Tibial nerve (tissue), 4 donors: ENCODE measurements around the gene AP3D1. TPM values are rescaled to one million over a fixed set of nuclear protein-coding genes. Genes with fewer than 3 reads are reported as not detected.

ENCODE experiments used
- DNase-seq, 2 donors: peaks; one replicate each; pipeline ENCODE4 v3.0.0-alpha.2; 2019; ENCODE audit warnings: low spot score in 2 of 2
- H3K27ac ChIP-seq, 4 donors: fragments of 200-600 bp; sonication (generic) in 3 of 4; one replicate each; pipeline ENCODE4 v1.5.1; 2017 to 2019; ENCODE audit warnings: mild to moderate bottlenecking in 1 of 4
- H3K27me3 ChIP-seq, 2 donors: fragments of 200-600 bp; sonication (generic) in 1 of 2; one replicate each; pipeline versions ENCODE4 v1.5.1 to v1.6.0; 2017 to 2019
- H3K36me3 ChIP-seq, 3 donors: fragments of 200-600 bp; sonication (generic); one replicate each; pipeline ENCODE4 v1.5.1; 2018 to 2019
- H3K4me1 ChIP-seq, 4 donors: fragments of 200-600 bp; sonication (generic) in 3 of 4; one replicate each; pipeline ENCODE4 v1.5.1; 2017 to 2019
- H3K4me3 ChIP-seq, 4 donors: fragments of 200-600 bp; sonication (generic) in 3 of 4; one replicate each; pipeline ENCODE4 v1.5.1; 2017 to 2019; ENCODE audit warnings: mild to moderate bottlenecking in 1 of 4, moderate library complexity in 1 of 4
- H3K9me3 ChIP-seq, 4 donors: fragments of 200-600 bp; sonication (generic) in 3 of 4; one replicate each; pipeline ENCODE4 v1.5.1; 2017 to 2019
- CTCF ChIP-seq, 5 experiments: fragments of 200-600 bp in 3 of 5; fragments of 450-650 bp in 2 of 5; sonication (generic) in 3 of 5; IDR thresholded peaks; one replicate each; pipeline ENCODE4 v1.5.1; 2016 to 2019; ENCODE audit warnings: antibody characterized with exemption in 5 of 5, mild to moderate bottlenecking in 3 of 5, moderate library complexity in 2 of 5
- EP300 ChIP-seq, 2 donors: sonication (generic); formaldehyde crosslinking; IDR thresholded peaks; one replicate each; pipeline ENCODE4 v1.6.1; 2017; ENCODE audit warnings: antibody characterized with exemption in 2 of 2, mild to moderate bottlenecking in 1 of 2
- POLR2A ChIP-seq, 2 donors: fragments of 450-650 bp; IDR thresholded peaks; one replicate each; pipeline ENCODE4 v1.6.1; 2017; ENCODE audit warnings: antibody characterized with exemption in 2 of 2, mild to moderate bottlenecking in 2 of 2, moderate library complexity in 2 of 2
- WGBS, 2 donors: methylation state at CpG; one replicate each; pipeline ENCODE4 v1.1.5; 2018; 5-methylcytosine and 5-hydroxymethylcytosine counted together
- total RNA-seq, 4 donors: library from RNA; depleted of rRNA; stranded (reverse); fragments of >200 nt; gene quantifications; one replicate each; pipeline ENCODE4 v1.1.0, GENCODE V29; 2016

Gene AP3D1
- total RNA-seq, 4 donors from 2014 or later = 75.2 to 127 (median 83.3) TPM

- no peak for DNase-seq
- TF ChIP-seq CTCF (IDR thresholded peaks at IDR 0.05) (no peak), EP300 (IDR thresholded peaks at IDR 0.05) (no peak), POLR2A (IDR thresholded peaks at IDR 0.05) (no peak)
Measured at GRCh38 chr19:2072757-2073551, 78.4 kb downstream of the AP3D1 start.

GRCh38 chr19:2070986-2071673, 80.2 kb downstream of the AP3D1 start:
- Histone ChIP-seq H3K4me1 (peaks cover 0 to 16% (median 11%) of the 10 kb centered on the region in 4 donors), H3K4me3 (no peak overlapping the region), H3K9me3 (no peaks in the 10 kb centered on the region), H3K27me3 (no peaks in the 10 kb centered on the region), H3K27ac (peak overlapping the region in 1 of 4 donors; percentile 66), H3K36me3 (peaks cover 4 to 54% (median 25%) of the 10 kb centered on the region in 3 donors)
- WGBS, 2 donors = 80 to 81% methylated on average over 19 of the region's 19 CpGs
- no peak for DNase-seq
- no peak for TF ChIP-seq POLR2A (IDR thresholded peaks at IDR 0.05)
- no peak for TF ChIP-seq CTCF (IDR thresholded peaks at IDR 0.05)
- no peak for TF ChIP-seq EP300 (IDR thresholded peaks at IDR 0.05)

More at GRCh38 chr19:2072757-2073551, 78.4 kb downstream of the AP3D1 start:
- 83 to 87% methylated on average over 30 to 32 of the region's 32 CpGs for WGBS, 2 donors
- H3K36me3 ChIP-seq = peaks cover 5 to 72% (median 43%) of the 10 kb centered on the region in 3 donors
- peaks cover 0 to 16% (median 11%) of the 10 kb centered on the region in 4 donors for H3K4me1 ChIP-seq
- H3K9me3 ChIP-seq = no peaks in the 10 kb centered on the region
- no peak overlapping the region for H3K27ac ChIP-seq
- no peaks in the 10 kb centered on the region for H3K27me3 ChIP-seq
- H3K4me3 ChIP-seq = no peak overlapping the region

- Histone ChIP-seq H3K36me3 (peaks cover 4 to 47% (median 21%) of the 10 kb centered on the region in 3 donors), H3K9me3 (no peaks in the 10 kb centered on the region), H3K4me1 (peaks cover 0 to 18% (median 12%) of the 10 kb centered on the region in 4 donors), H3K27me3 (no peaks in the 10 kb centered on the region), H3K27ac (peak overlapping the region in 3 of 4 donors; percentile 66 to 76 (median 72)), H3K4me3 (no peak overlapping the region)
- TF ChIP-seq CTCF (IDR thresholded peaks at IDR 0.05) = no peak
- TF ChIP-seq POLR2A (IDR thresholded peaks at IDR 0.05) = no peak
- no peak for TF ChIP-seq EP300 (IDR thresholded peaks at IDR 0.05)
- no peak for DNase-seq
- 78 to 83% methylated on average over 10 of the region's 10 CpGs for WGBS, 2 donors
Measured at GRCh38 chr19:2070436-2070827, 80.9 kb downstream of the AP3D1 start.

- no peaks in the 10 kb centered on the region for H3K27me3 ChIP-seq
- WGBS, 2 donors = 43 to 51% methylated on average over 20 to 36 of the region's 38 CpGs
- DNase-seq = no peak
- peak overlapping the region; percentile 79 to 100 (median 96) for H3K27ac ChIP-seq
- H3K4me1 ChIP-seq = peaks cover 0 to 55% (median 40%) of the 10 kb centered on the region in 4 donors
- H3K4me3 ChIP-seq = peak overlapping the region in 1 of 4 donors; percentile 26
- no peaks in the 10 kb centered on the region for H3K36me3 ChIP-seq
- no peaks in the 10 kb centered on the region for H3K9me3 ChIP-seq
- TF ChIP-seq EP300 (IDR thresholded peaks at IDR 0.05) (peak; percentile 99), POLR2A (IDR thresholded peaks at IDR 0.05) (peak in 1 of 2 donors; percentile 79), CTCF (IDR thresholded peaks at IDR 0.05) (peak in 3 of 5 experiments; percentile 17 to 70 (median 51))
Measured at GRCh38 chr19:2064788-2065524, 86.4 kb downstream of the AP3D1 start.
